GM12865 (cell line): ENCODE results near the gene NEURL1B.

Source experiments
- DNase-seq: peaks from one replicate; pipeline ENCODE4 v3.0.0; 2010; ENCODE audit warnings: low read depth
- H3K4me3 ChIP-seq: 2 replicates; pipeline ENCODE4 v1.5.1; 2011; ENCODE audit warnings: mild to moderate bottlenecking, low read depth, low read length, control low read depth
- TF ChIP-seq, protein P1 (sequence below): IDR thresholded peaks from 2 replicates; pipeline ENCODE4 v1.5.1; 2011; ENCODE audit warnings: low read length, control low read depth, low read depth, inconsistent platforms; ENCODE audit not compliant: insufficient read depth; ENCODE audit errors: missing control alignments

Gene NEURL1B

DNA sequence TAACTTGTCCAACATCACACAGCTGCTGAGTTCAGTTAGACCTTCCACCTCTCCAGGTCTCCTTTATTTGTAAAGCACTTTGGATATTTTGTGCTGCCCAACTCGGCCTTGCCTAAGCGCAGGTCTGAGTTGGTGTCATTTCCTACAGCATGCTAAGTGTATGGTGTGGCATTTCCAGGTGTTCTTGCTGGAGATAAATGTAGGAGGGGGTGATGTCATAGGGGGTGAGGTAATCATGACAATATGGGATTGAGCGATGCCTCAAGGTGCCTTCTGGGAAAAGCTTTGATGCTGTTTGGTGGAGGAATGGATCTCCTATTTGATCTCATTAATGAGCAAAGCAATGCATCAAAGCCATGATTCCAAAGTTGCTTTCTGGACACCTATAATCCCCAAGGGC lies 32.3 kb upstream of the NEURL1B start:
- no peak for DNase-seq
- no peak overlapping the region for H3K4me3 ChIP-seq
- TF ChIP-seq, protein P1, sequence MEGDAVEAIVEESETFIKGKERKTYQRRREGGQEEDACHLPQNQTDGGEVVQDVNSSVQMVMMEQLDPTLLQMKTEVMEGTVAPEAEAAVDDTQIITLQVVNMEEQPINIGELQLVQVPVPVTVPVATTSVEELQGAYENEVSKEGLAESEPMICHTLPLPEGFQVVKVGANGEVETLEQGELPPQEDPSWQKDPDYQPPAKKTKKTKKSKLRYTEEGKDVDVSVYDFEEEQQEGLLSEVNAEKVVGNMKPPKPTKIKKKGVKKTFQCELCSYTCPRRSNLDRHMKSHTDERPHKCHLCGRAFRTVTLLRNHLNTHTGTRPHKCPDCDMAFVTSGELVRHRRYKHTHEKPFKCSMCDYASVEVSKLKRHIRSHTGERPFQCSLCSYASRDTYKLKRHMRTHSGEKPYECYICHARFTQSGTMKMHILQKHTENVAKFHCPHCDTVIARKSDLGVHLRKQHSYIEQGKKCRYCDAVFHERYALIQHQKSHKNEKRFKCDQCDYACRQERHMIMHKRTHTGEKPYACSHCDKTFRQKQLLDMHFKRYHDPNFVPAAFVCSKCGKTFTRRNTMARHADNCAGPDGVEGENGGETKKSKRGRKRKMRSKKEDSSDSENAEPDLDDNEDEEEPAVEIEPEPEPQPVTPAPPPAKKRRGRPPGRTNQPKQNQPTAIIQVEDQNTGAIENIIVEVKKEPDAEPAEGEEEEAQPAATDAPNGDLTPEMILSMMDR, result no peak

- no peak overlapping the region for H3K4me3 ChIP-seq
- TF ChIP-seq, protein P1, result no peak
- DNase-seq, result no peak
Observed at GRCh38 chr5:172610643-172611042, 30.4 kb upstream of the NEURL1B start.

- DNase-seq, result no peak
- TF ChIP-seq, protein P1, result no peak
- H3K4me3 ChIP-seq, result no peak overlapping the region
Observed at GRCh38 chr5:172611913-172612312, 29.1 kb upstream of the NEURL1B start.

- DNase-seq, result no peak
- no peak overlapping the region for H3K4me3 ChIP-seq
- TF ChIP-seq, protein P1, result no peak
Observed at GRCh38 chr5:172612771-172613170, 28.3 kb upstream of the NEURL1B start.

GRCh38 chr5:172616136-172616535 lies 24.9 kb upstream of the NEURL1B start:
- H3K4me3 ChIP-seq, result no peak overlapping the region
- TF ChIP-seq, protein P1, result no peak
- DNase-seq, result no peak

DNA sequence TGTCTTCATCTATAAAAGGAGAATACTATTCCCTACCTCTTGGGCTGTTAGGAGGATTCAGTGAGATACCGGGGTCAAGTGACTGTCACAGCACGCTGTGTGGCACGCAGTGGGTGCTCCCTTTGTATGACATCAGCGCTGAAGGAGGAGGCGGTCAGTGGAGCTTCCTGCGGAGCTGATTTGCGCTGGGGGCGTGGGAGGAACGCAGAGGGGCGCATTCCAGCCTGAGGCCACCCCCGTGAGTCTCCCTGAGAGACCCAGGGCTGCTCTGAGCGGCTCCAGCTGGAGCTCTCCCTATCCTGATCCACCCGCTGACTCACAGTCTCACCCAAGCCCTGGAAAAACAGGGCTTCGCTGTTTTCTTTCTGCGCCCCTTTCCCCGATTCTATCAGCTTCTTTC lies 24.3 kb upstream of the NEURL1B start:
- DNase-seq, result no peak
- TF ChIP-seq, protein P1, result no peak
- H3K4me3 ChIP-seq, result no peak overlapping the region

GRCh38 chr5:172617817-172618216 lies 23.2 kb upstream of the NEURL1B start:
- DNase-seq, result no peak
- TF ChIP-seq, protein P1, result no peak
- H3K4me3 ChIP-seq, result no peak overlapping the region
